Renal cortex interstitium (tissue), 11 donors: ENCODE data around the gene ULK4. TPM values are rescaled to one million over a fixed set of nuclear protein-coding genes. Genes with fewer than 3 reads are reported as not detected.

Source experiments
- DNase-seq, 11 donors: peaks; one replicate each; pipeline ENCODE4 v3.0.0-alpha.2; 2013; ENCODE audit warnings: low read depth in 9 of 11, low spot score in 4 of 11; ENCODE audit errors: extremely low read depth in 1 of 11
- polyA plus RNA-seq, 3 donors: library from polyadenylated mRNA; unstranded; fragments of 120-200 nt; gene quantifications; one replicate each; pipeline ENCODE4 v1.2.1, GENCODE V29; 2013; ENCODE audit not compliant: insufficient read length in 3 of 3

Gene ULK4
- polyA plus RNA-seq, 3 donors = 4.1 to 6.1 (median 5.5) TPM

DNA sequence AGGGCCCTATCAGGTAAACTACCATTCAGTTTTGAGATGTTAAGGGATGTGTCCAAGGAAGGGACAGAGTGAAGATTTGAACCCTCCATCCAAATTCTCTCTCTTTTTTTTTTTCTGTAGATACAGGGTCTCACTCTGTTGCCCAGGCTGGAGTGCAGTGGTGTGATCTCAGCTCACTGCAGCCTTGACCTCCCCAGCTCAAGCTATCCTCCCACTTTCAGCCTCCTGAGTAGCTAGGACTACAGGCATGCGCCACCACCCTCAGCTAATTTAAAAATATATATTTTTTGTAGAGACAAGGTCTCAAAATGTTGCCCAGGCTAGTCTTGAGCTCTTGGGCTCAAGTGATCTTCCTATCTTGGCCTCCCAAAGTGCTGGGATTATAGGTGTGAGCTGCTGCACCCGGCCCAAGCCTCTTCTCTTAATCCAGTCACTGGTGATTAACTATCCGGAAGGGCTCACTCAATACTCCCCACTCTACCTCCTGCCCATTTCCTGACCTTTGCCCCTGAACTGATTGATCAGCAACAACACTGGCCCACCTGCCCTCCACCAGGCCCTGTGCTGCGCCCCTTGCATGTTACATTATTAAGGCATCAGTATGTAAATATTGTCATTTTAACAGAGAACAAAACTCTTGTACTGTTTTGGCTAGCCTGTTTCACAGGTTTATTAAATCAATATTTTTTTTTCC is 597.9 kb downstream of the ULK4 start:
- no peak for DNase-seq

DNA sequence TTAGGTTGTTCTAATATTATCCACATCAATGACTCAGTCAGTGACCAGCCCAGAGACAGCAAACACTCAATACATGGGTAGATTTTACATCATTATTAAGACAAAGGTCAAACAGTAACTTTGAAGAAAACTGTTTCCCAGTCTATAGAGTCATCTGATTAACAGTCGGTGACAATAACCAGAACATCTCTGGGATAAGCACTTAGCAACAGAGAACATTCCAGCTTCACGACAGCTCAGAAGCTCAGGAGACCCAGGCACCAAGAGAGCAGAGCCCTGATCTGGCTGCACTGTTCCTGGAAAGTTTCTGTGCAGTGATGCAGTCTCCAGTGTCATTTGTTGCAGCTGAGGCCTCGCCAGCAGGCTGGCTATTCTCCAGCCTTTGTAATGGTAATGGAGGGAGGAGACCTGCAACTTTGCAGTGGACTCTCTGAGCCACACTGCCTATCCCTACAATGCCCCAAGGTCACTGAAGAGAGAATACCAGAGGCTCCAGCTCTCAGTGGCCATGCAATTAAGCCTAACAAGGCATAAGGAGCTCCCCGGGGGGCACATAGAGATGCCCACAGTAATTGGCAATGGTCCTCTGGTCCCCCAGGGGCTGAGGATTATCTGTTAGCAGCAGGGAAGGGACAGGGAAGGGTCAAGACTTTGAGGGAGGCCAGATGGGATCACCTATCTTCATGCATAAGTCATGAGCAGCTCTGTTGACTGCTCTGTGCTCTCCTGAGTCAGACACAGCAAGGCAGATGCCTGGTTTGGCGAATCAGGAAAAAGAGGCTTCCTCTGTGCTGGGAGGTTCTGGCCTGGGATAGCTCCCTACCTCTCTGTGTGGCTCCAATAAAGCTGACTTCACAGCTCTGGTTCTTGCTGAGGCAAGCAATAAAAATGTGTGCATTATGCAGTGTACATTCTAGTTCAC is 599.0 kb downstream of the ULK4 start:
- DNase-seq = no peak

- no peak for DNase-seq
These were observed 604.6 kb downstream of the ULK4 start for GRCh38 chr3:41357271-41357670.

DNA sequence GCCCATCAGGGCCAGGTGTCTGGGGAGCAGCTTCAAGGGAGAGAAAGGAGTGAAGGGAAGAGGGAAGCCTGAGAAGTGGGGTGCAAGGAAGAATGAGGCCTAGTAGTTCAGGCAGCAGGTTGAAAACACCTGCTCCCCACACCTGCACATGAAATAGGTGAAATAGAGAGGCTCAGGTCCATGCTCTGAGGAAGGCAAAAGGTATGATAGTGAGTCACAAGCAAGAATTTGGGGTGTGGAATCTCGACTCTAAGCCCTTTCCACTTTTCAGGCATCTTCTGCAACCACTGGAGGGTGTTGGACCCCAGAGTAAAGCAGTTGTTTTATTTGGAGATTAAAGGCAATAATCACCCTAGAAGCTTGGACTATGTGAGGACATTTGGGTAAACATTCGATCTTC is 605.1 kb downstream of the ULK4 start:
- no peak for DNase-seq

- no peak for DNase-seq
These were observed 609.4 kb downstream of the ULK4 start for GRCh38 chr3:41352510-41352909.

DNA sequence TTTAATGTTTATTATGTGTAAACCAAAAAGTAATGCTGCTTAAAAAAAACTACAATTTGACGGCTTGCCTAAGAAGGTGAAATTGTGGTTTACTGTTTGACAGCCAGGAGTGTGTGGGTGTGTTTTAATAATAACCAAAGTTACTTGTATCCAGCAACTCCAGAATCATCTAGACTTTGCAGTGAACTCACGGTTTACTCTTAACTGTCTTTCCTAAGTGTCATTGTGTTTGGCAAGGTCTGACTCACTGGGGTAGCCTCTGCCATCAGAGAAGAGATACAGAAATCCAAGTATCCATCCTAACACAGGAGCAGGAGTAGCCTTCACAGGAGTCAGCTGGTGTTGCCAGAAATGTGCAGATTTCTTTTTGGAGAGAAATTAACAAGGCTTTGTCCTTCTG is 611.5 kb downstream of the ULK4 start:
- DNase-seq = no peak

GRCh38 chr3:41348401-41348800 is 613.5 kb downstream of the ULK4 start:
- no peak for DNase-seq

DNA sequence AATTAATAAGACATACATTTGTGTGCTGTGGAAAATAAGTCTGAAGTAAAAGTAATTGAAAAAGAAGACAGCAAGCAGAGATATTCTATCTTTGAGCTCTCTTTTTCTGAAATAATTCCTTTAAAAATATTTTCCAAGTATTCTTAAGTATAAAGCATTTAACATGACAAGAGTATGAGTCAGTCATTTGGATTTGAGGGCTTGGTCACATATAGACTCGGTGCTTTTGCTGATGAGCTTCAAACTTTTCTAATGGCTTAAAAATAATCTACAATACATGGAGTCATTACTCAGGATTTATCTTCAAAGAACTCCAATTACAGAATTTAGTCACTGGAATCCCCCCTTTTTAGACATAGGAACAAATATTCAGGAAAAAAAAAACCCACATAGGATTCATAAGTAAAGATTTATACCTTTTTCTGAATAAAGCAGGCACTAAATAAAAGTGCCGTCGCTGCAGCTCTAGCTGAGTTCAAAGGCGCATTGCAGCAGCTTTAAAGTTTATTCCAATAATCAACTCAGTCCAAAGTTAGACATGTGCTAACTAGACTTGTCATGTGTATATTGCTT is 615.1 kb downstream of the ULK4 start:
- DNase-seq = peak in 1 of 11 donors; percentile 23

DNA sequence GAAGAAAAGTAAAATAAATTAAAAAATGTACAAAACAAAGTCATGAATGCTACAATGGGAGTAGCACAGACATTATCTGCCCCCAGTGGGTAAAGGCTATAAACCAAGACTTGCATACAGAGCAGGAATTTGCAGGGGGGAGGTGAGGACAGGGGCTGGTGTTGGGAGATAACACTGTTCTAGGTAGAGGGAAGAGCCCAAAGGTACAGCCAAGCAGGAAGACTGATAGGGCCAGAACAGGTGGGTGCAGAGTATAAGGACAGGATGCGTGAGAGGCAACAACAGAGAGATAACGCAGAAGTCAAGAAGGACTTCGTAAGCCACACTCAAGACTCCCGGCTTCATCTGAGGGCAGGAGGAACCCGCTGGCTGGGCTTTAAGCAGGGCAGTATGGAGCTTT is 616.1 kb downstream of the ULK4 start:
- no peak for DNase-seq

DNA sequence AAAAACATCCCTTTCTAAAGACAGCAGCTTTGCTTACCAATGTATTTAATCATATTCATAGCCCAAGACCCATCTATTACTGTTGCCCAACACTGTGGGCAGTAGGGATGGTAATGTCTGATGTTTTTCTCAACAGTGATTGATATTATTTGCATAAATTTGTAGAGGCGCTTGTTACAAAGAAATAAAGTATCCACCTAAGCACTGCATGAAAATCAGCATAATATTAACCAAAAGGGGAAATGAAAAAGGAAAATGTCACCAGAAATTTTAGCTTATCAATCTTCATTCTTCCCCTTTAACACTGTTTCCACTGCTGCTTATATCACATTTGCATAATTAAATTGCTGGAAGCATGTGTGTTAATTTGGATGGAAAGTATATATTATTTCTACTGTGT is 622.1 kb downstream of the ULK4 start:
- no peak for DNase-seq

DNA sequence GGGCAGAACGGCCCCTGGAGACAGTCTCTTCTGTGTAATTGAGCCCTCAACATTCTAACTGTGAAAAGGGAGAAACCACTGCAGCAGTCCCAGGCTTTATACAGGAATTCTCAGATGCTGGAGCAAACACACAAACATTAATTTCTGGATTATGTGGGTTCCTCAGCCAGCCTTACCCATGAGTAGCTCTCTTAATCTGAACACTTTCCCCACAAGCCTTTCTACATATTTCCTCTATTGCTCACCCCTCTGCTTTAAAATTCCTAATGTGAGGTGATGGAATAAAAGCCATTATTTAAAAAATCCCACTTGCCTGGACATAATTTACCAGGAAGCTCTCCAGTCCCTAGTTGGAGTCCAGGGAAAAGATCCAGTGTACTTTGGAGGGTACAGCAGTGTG is 623.6 kb downstream of the ULK4 start:
- no peak for DNase-seq

GRCh38 chr3:41334426-41334825 is 627.5 kb downstream of the ULK4 start:
- no peak for DNase-seq

DNA sequence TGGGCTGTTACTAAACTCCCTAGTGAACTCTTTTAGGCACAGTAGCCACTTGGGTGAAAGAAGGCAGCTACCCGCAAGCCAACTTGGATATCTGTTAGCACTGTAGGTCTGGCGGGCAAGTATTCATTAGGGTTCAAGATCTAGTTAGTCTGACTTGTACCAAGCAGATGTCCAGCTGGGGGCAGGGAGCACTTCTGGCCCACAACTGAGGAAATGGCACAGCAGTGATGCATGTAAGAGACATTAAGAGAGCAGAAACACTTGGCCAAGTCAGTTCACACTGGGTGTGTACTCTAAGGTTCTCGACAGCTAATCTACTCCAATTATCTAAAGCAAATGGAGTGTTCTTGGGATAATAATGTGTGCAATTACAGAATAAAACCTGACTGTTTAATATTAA is 630.9 kb downstream of the ULK4 start:
- no peak for DNase-seq

GRCh38 chr3:41330465-41330864 is 631.4 kb downstream of the ULK4 start:
- DNase-seq = no peak

- no peak for DNase-seq
These were observed 632.0 kb downstream of the ULK4 start for GRCh38 chr3:41329881-41330280.

- DNase-seq = no peak
These were observed 633.0 kb downstream of the ULK4 start for GRCh38 chr3:41328926-41329325.

DNA sequence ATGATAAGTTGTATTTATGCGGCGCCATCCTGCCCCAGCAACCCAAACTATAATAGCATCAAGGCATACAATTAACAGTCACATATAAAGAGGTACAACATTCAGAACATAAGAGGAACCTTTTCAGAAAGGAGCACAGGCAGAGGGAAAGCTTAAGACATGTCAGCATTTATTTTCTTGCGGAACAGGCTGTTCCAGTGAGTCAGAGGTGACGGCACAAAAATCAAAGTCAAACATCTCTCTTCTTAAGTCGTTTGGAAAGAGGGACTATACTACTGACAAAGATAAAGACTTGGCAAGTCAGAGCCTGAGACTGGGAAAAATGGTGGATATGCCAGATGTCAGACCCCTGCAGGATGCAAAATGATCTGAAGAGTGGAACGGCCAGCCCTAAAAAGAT is 634.2 kb downstream of the ULK4 start:
- no peak for DNase-seq

- no peak for DNase-seq
These were observed 637.8 kb downstream of the ULK4 start for GRCh38 chr3:41324156-41324475.

DNA sequence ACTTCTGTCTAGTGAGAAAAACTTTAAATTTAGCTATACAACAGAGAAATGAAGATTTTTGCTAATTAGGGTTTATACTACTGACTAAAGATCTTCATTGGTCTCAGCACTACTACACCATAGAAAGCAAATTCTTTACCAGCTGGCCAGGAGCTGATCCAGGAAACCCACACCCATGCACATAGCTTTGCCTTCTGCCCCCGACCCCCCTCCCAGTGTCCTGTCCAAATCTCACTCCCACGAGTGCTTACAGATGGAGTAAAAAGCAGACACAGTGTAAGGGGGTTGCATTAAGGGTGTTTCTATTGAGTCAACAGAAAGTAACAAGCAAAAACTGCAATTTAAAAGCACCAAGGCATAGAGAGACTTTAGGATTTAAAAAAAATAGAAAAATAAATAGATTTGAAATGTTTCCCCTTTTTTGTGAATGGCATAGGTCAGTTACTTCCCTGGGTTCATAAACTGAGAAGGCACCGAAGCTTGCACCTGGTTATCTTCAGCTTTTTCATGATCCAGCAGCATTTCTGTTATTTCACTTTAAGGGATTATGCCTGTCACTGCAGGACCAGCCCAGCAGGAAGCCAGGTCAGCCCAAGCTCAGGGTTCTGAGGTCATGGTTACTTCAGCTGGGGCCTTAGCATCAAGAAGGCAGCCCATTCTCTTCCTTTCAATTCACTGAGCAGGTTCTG is 638.3 kb downstream of the ULK4 start:
- no peak for DNase-seq

DNA sequence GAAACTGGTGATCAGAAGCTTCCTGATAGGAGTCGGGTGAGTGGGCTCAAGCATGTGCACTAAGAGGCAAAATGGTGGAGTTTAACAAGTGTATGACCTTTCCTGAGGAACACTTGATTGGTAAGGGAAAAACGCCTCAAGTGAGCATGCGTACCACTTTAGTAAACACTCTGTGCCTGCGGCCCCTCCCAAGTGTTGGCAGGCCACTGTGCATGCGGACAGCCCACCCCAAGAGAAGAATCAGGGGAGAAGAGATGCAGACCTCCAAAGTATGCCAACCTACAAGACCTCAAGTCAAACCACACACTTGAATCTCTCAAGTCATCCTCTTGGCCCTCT is 640.3 kb downstream of the ULK4 start:
- no peak for DNase-seq
